HG02840 (cell line): ENCODE measurements around the gene RRN3.
"Not testable (repeated sequence)": the region's sequence is repeated elsewhere in the genome, so short reads cannot be mapped to it uniquely, and the experiment has no call there.

Experiments used
- ATAC-seq: cut with Tn5 transposase; IDR thresholded peaks from one replicate; pipeline ENCODE4 v1.9.1; 2021; ENCODE audit warnings: mild to moderate bottlenecking, moderate library complexity, moderate number of reproducible peaks; ENCODE audit not compliant: unreplicated experiment, low FRiP score

RRN3 gene, protein sequence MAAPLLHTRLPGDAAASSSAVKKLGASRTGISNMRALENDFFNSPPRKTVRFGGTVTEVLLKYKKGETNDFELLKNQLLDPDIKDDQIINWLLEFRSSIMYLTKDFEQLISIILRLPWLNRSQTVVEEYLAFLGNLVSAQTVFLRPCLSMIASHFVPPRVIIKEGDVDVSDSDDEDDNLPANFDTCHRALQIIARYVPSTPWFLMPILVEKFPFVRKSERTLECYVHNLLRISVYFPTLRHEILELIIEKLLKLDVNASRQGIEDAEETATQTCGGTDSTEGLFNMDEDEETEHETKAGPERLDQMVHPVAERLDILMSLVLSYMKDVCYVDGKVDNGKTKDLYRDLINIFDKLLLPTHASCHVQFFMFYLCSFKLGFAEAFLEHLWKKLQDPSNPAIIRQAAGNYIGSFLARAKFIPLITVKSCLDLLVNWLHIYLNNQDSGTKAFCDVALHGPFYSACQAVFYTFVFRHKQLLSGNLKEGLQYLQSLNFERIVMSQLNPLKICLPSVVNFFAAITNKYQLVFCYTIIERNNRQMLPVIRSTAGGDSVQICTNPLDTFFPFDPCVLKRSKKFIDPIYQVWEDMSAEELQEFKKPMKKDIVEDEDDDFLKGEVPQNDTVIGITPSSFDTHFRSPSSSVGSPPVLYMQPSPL

GRCh38 chr16:15093955-15094827 is at the start of gene RRN3:
TSS of gene RRN3 (minus strand) at chr16:15094272. CDS start at chr16:15094233, 39 bp downstream.
- peak; percentile 86 for ATAC-seq

GRCh38 chr16:15143601-15144091 is 49.6 kb upstream of the RRN3 start:
- ATAC-seq: not testable (repeated sequence)

- ATAC-seq: not testable (repeated sequence)
Observed at GRCh38 chr16:15142891-15143600, 49.0 kb upstream of the RRN3 start.

GRCh38 chr16:15142107-15142890 is 48.2 kb upstream of the RRN3 start:
- ATAC-seq: not testable (repeated sequence)

DNA sequence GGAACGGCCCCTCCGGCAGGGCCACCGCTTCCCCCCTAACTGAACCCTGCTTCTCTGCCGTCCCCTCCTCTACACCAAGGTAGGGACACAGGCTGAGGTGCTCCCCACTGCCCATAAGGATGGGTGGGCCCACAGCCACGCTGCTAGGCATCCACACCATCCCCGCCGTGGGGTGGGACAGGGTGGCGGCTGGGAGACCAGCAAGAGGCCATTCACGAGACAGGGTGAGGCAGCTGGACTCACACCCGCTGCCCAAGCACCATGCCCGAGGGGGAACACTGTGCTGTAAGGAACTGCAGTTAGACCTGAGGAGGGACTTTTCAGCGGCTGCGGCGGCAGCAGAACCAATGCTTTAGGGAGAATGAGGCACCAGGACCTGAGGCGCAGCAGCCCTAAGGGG is 47.5 kb upstream of the RRN3 start:
- no peak for ATAC-seq

- not testable (repeated sequence) for ATAC-seq
Observed at GRCh38 chr16:15140444-15141365, 46.6 kb upstream of the RRN3 start.

DNA sequence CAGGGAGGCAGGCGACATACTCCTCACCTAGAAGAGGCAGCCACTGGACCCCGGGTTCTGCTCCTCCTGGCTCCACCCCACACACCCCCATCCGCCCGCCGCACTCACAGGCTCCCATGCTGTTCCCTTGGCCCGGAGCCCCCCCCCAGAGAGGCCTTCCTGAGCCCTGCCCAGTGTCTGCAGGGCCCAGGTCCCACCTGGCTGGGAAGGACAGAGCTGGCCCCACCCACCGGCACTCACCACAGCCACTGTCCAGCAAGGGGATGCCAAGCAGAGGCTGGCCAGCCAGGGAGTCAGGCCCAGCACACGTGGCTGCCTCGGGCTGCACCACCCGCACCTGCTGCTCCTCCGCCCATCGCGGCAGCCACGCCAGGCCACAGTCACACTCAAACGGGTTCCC is 43.4 kb upstream of the RRN3 start:
- ATAC-seq: not testable (repeated sequence)

DNA sequence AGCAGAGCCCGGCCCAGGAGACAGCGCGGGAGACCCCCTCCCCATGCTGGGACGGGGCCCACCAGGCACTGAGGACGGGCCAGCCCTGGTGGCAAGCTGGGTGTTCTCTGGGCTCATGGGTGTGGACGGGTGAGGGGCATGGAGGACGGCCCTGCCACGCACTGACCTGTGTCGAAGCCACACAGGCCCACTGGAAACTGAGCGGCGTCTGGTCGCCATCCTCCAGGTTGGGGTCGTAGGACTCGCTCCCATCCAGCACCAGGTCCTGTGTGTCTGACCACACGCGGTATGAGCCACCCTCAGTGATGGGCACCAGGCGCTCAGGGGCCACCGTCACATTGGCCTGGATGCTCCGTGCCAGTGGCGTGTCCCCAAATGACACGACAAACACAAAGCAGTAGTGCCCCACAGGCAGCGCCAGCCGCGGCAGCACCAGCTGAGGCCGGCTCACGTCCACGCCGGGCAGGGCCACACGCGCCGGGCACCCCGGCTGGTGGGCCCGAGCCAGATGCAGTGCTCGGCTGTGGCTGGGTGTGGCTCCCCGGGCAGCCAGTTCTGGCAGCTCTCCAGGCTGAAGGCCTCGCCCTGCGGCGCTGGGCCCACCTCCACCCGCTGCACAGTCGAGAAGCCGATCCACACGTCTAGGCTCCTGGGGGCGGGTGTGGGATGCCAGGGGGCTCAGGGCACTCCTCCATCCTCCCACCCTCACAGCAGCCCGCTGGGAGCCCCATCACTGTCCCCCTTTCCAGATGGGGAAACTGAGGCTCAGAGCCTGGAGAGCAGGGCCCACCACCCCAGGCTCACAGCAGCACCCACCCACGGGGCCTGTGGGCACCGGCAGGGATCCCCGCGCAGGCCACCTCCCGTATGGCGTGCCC is 41.6 kb upstream of the RRN3 start:
- not testable (repeated sequence) for ATAC-seq

DNA sequence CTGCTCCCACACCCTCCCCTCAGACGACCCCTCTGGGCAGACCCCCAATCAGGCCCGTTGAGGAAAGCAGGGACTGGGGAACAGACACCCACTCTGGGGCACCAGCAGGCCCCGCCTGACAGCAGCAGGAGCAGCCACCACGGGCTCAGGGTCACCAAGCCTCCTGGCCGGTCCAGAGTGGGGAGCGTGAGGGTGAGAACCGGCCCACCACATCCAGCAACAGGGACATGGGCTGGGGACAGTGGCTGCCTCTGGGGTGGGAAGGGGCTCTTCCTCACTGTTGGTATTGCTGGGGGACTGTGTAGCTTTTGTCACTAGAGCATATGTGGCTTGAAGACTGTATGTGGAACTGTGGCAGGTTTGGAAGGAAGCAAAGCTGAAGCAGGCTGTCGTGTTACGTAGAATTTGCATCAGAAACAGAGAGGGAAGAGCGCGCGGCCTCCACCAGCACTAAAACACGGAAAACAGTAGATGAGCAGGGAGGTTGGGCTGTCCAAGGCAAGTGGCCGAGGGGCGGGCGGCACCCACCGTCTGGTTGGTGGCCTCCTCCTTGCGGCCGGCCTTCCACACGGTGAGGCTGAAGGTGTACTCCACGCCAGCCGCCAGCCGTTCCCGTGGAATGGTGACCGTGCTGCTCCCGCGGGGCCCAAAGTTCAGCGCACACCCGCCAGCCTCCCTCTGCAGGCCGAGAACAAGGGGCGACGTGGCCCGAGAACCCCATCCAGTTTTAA is 40.8 kb upstream of the RRN3 start:
- ATAC-seq: not testable (repeated sequence)

DNA sequence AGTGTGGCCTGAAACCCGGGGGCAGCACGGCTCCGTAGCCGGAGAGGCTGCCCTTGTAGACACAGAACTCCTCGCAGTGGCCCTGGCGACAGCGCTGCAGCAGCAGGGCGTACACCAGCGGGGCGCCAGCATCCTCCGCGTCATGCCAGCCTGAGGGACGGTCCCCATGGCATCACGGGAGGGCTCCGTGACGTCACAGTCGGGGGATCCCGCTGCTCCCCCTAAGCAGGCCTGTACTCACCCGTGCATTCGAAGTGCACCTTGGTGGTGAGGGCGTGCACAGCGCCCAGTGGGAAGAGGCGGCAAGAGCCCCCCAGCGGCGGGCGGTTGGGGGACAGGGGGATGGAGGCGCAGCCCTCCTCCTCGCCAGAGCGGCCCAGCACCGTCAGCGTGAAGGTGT is 39.5 kb upstream of the RRN3 start:
- ATAC-seq: not testable (repeated sequence)

DNA sequence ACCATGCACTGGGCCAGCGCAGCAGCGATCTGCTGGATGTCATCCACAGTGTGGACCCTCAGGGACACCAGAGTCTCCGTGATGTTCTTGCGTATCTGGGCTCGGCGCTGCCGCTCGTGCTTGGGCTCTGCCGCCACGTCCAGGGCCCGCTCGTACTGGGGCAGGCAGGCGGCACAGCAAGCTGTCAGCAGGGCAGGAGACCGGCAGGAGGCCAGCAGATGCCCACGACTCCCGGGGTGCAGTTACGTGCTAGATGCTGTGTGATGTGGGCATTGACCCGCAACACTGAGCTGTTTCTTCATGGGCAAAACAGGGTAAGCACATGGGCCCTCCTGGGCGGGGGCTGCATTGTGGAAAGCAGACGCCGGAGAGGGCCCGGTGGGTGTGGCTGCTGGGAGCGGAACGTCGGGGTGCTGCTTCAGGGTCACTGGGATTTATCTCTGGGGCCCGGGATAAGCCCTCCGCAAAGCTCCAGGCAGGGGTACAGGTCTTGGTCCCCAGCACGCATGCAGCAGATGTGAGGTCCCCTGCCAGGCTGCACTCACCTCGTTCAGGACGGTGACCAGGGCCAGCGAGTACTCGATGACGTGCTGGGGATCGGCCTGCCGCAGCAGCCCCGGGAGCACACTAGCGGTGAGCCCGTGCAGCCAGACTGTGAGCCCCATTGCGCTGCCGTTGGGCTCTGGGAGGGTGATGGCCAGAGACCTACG is 38.8 kb upstream of the RRN3 start:
- ATAC-seq: not testable (repeated sequence)

DNA sequence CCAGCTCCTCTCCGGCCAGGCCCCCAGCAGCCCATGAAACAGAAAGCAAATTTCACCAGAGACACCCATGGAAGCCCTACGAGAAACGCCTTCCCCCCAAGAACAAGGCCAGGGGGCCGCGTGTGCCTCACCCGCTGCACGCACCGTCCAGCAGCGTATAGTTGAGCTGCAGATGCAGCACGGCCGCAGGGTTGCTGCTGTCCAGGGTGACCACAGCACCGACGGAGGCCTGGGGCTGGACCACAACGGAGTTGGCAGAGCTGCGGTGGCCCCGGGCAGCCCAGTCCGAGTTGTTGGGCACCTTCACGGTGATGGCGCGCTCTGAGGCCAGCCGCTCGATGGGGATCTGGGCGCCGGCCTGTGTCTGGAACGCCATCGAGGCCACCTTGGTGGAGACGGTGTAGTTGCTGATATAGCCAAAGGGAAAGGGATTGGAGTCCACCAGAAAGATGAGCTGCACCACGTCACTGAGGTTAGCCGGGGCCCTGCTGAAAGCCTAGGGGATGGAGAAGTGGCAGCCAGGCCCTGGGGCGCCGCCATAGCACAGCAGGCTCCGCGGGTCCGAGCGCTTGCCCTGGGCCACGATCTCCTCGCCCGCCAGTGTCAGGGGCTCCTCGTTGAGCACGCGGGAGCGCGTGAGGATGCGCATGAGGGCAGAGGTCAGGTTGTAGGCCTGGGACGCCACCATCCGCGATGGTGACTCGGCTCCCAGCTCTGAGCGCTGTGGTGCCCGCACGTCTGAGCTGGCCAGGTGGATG is 37.0 kb upstream of the RRN3 start:
- ATAC-seq: not testable (repeated sequence)

DNA sequence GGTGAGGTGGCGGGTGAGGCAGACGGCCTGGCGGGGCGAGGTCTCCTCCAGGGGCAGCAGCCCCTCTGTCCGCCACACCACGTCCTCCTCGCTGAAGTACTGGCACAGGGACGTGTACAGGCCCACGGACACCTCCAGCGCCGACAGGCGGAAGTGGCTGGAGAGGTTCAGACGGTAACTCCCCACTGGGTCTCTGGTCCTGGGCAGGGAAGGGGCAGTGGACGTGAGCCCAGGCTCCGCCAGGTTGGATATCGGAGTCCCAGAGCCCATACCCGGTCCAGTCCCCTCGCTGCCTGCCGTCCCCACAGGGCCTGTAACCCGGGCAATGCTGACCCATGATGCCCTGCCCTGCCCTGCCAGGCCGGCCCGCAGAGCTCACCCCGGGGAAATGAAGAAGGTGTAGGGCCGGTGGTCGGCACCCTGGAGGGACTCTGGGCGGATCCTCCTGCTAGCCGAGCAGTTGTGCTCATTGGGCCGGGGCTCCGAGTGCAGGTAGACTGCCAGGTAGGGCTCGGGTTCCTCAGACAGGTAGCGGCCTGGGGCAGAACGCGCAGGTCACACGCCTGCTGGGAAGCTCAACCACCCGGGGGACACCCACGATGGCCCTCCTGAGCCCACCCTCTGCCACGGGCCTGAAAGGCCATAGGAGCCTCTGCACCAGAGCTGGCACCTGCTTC is 36.3 kb upstream of the RRN3 start:
- ATAC-seq: not testable (repeated sequence)

- not testable (repeated sequence) for ATAC-seq
Observed at GRCh38 chr16:15127641-15128425, 33.8 kb upstream of the RRN3 start.
